Activated CD4-positive, alpha-beta T cell treated with anti-CD3 and anti-CD28 coated beads, Interleukin-2, amount 10 ng/mL, durations not matched to agents 7 days and 5 days (primary cell): Measurements from ENCODE around the gene SGTB. TPM values are rescaled to one million over a fixed set of nuclear protein-coding genes. Genes with fewer than 3 reads are reported as not detected.
"Not testable (repeated sequence)": the region's sequence is repeated elsewhere in the genome, so short reads cannot be mapped to it uniquely, and the experiment has no call there.

Experiments
- CTCF ChIA-PET: fragments of 350-600 bp; sonication (Branson Sonifier 250); formaldehyde crosslinking; loops from one replicate; lab custom pipeline; 2021; ENCODE audit warnings: antibody characterized with exemption; lab: Charles Lee
- POLR2A ChIA-PET: fragments of 350-600 bp; sonication (Branson Sonifier 250); formaldehyde crosslinking; loops from one replicate; lab custom pipeline; 2021; ENCODE audit warnings: antibody characterized with exemption; lab: Charles Lee
- DNase-seq: peaks from one replicate; pipeline ENCODE4 v3.0.0-alpha.2; 2020
- H3K27ac Mint-ChIP-seq: one replicate; pipeline ENCODE4 v1.8.0; 2021; ENCODE audit warnings: mild to moderate bottlenecking, moderate library complexity, mixed read lengths
- H3K27me3 Mint-ChIP-seq: one replicate; pipeline ENCODE4 v1.8.0; 2021; ENCODE audit warnings: mixed read lengths
- H3K36me3 Mint-ChIP-seq: one replicate; pipeline ENCODE4 v1.8.0; 2021; ENCODE audit warnings: low read depth, mixed read lengths
- H3K4me1 Mint-ChIP-seq: one replicate; pipeline ENCODE4 v1.8.0; 2021; ENCODE audit warnings: mixed read lengths
- H3K4me3 Mint-ChIP-seq: one replicate; pipeline ENCODE4 v1.8.0; 2021; ENCODE audit warnings: mild to moderate bottlenecking, moderate library complexity, mixed read lengths
- H3K9me3 Mint-ChIP-seq: one replicate; pipeline ENCODE4 v1.8.0; 2021; ENCODE audit warnings: mixed read lengths
- total RNA-seq, 2 experiments: library from RNA; stranded (reverse); gene quantifications; one replicate each; pipeline ENCODE4 v1.2.3, GENCODE V29; 2021

Gene SGTB
- total RNA-seq, 2 experiments from 2014 or later = 18.4 to 20.1 TPM

DNA sequence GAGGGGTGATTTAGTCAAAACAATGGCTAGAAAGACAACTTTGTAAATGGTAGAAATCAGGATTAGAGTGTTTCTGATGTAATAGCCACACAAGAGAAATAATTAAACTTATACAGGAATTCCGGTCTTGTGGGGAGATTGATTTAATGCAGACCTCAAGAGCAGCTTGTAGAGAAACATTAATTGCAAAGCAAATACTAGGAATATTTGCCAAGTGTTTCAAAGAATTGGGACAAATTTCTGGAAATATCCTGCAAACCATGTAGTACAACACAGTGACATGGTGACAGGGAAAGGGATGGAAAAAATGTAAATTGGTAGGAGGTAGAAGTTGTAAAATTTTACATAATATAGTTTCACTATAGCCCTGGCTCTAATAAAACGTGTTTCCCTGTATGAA, 29.0 kb upstream of the SGTB start:
- H3K27ac Mint-ChIP-seq = no peak overlapping the region
- H3K36me3 Mint-ChIP-seq = peaks cover 2% of the 10 kb centered on the region
- no peak overlapping the region for H3K4me3 Mint-ChIP-seq
- peaks cover 2% of the 10 kb centered on the region for H3K9me3 Mint-ChIP-seq
- CTCF ChIA-PET = interaction anchor here (1.7 kb wide), 1 partner anchor 11 kb away, joined by 3 read pairs; no protein-coding TSS in a partner anchor
- H3K27me3 Mint-ChIP-seq = no peaks in the 10 kb centered on the region
- POLR2A ChIA-PET = no interaction called here
- H3K4me1 Mint-ChIP-seq = no peaks in the 10 kb centered on the region
- DNase-seq = no peak

DNA sequence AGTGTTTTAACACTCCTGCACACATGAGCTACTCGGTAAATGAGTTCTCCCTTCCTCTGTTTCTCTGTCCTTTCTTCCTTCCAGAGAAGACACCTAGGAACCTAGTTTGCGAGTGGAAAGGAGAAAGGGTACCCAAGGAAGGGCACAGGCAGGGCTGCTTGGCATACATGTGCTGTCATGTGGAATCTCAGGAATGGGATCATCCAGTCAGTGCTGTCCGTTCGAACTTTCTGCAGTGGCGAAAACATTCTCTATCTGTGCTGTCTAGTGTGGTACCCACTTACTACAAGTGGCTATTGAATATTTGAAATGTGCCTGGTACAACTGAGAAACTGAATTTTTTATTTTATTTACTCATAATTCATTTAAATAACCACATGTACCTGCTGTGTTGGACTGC, 28.0 kb upstream of the SGTB start:
- POLR2A ChIA-PET = no interaction called here
- CTCF ChIA-PET = interaction anchor here (1.7 kb wide), 1 partner anchor 12 kb away, joined by 3 read pairs; no protein-coding TSS in a partner anchor
- Mint-ChIP-seq H3K27ac (no peak overlapping the region), H3K4me3 (no peak overlapping the region), H3K9me3 (peaks cover 2% of the 10 kb centered on the region), H3K36me3 (peaks cover 2% of the 10 kb centered on the region), H3K4me1 (no peaks in the 10 kb centered on the region), H3K27me3 (no peaks in the 10 kb centered on the region)
- no peak for DNase-seq

DNA sequence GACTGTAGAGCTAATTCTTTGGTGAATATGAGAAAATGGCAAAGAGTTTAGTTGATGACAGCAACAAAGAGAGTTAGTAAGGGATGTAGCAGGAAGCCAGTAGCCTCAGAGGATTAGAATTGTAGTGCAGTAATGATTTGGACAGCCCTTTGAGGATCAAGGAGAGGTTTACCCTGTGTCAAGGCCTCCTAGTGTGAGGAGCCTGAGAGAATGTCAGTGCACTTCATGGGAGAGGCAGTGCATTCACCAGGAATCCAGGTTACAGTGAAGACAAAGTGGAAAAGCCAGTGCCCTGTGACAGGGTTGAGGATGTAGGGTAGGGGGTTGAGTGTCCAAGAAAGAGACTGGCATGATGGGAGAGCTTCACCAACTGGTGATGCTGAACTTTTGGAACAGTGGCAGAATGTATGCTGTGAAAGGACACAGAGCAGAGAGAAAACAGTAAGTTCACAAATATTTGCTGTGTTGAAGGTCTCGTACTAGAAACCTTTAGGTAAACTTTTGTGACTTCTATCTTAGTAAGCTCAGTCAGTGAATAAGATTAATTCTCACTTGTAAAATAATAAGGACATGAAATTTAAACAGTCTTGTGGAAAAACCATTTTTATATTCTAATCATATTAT, 27.4 kb upstream of the SGTB start:
- no peak for DNase-seq
- no peak overlapping the region for H3K27ac Mint-ChIP-seq
- H3K4me3 Mint-ChIP-seq = no peak overlapping the region
- no peaks in the 10 kb centered on the region for H3K4me1 Mint-ChIP-seq
- H3K27me3 Mint-ChIP-seq = no peaks in the 10 kb centered on the region
- POLR2A ChIA-PET = no interaction called here
- H3K9me3 Mint-ChIP-seq = peaks cover 2% of the 10 kb centered on the region
- CTCF ChIA-PET = interaction anchor here (0.7 to 1.7 kb wide), 2 partner anchors 12 to 29 kb away, joined by 3 read pairs; no protein-coding TSS in a partner anchor
- peaks cover 2% of the 10 kb centered on the region for H3K36me3 Mint-ChIP-seq

DNA sequence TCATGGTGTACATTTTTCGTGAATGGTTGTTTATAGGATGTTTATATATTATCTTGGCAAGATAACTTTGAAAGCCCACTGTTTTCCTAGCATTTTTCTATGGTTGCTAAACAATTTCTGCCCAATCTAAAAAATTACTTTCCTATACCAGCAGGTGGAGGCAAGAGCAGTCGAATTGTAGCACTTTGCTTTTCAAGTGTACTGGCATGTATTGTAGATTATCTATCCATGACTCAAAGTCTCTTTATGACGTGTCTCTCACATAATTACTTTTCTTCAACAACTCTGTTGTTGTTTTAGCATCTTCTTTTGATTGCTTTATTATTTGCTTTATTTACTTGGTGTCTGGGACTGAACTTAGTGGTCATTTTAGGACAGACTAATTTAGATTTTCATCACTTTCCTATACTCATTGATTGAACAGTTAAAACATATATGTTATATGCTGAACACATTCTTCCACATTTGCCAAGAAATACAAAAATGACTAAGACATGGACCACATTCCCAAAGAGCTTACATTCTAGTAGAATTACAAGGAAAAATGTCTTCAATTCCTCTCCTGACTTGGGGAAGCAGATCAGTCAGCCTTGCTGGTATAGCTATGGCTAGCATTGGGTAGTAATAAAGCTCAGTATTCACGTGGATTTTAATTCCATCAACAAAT, 20.8 kb upstream of the SGTB start:
- no peak overlapping the region for H3K4me3 Mint-ChIP-seq
- H3K9me3 Mint-ChIP-seq = no peaks in the 10 kb centered on the region
- H3K27me3 Mint-ChIP-seq = no peaks in the 10 kb centered on the region
- ChIA-PET POLR2A (interaction anchor here (0.6 kb wide), 1 partner anchor 200 kb away, joined by 3 read pairs; no protein-coding TSS in a partner anchor), CTCF (interaction anchor here (0.6 to 0.7 kb wide), 2 partner anchors 23 to 101 kb away, joined by 3 read pairs; no protein-coding TSS in a partner anchor)
- H3K36me3 Mint-ChIP-seq = peaks cover 2% of the 10 kb centered on the region
- DNase-seq = peak; percentile 34
- peaks cover 12% of the 10 kb centered on the region for H3K4me1 Mint-ChIP-seq
- no peak overlapping the region for H3K27ac Mint-ChIP-seq

DNA sequence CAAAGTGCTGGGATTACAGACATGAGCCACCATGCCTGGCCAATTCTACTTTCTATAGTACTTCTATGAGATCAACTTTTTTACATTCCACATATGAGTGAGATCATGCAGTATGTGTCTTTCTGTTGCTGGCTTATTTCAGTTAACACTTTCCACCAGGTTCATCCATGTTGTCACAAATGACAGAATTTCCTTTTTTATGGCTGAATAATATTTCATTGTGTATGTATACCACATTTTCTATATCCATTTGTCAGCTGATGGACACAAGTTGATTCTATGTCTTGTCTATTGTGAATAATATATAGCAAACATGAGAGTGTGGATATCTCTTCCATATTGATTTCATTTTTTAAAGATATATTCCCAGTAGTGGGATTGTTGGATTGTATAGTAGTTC, 17.3 kb upstream of the SGTB start:
- H3K9me3 Mint-ChIP-seq = no peaks in the 10 kb centered on the region
- no peak overlapping the region for H3K27ac Mint-ChIP-seq
- H3K4me3 Mint-ChIP-seq = no peak overlapping the region
- H3K36me3 Mint-ChIP-seq = no peaks in the 10 kb centered on the region
- H3K27me3 Mint-ChIP-seq = no peaks in the 10 kb centered on the region
- ChIA-PET CTCF (interaction anchor here (1.7 kb wide), 1 partner anchor 17 kb away, joined by 5 read pairs; the partner anchor contains the start of genes NLN and SGTB), POLR2A (no interaction called here)
- peaks cover 17% of the 10 kb centered on the region for H3K4me1 Mint-ChIP-seq
- DNase-seq = no peak

DNA sequence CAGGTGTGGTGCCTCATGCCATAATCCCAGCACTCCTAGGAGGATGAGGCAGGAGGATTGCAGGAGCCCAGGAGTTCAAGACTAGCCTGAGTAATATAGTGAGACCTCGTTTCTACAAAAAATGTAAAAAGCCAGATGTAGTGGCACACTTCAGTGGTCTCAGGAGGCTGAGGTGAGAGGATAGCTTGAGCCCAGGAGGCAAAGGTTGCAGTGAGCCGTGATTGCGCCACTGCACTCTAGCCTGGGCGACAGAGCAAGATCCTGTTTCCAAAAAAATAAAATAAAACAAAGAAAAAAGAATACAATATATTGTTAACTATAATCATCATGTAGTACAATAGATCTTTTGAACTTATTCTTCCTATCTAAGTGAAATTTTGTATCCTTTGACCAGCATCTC, 16.4 kb upstream of the SGTB start:
- Mint-ChIP-seq H3K9me3 (no peaks in the 10 kb centered on the region), H3K4me3 (no peak overlapping the region), H3K27ac (no peak overlapping the region), H3K36me3 (no peaks in the 10 kb centered on the region), H3K27me3 (no peaks in the 10 kb centered on the region), H3K4me1 (peaks cover 18% of the 10 kb centered on the region)
- POLR2A ChIA-PET = no interaction called here
- CTCF ChIA-PET = interaction anchor here (1.7 kb wide), 1 partner anchor 16 kb away, joined by 5 read pairs; the partner anchor contains the start of genes NLN and SGTB
- DNase-seq = no peak

DNA sequence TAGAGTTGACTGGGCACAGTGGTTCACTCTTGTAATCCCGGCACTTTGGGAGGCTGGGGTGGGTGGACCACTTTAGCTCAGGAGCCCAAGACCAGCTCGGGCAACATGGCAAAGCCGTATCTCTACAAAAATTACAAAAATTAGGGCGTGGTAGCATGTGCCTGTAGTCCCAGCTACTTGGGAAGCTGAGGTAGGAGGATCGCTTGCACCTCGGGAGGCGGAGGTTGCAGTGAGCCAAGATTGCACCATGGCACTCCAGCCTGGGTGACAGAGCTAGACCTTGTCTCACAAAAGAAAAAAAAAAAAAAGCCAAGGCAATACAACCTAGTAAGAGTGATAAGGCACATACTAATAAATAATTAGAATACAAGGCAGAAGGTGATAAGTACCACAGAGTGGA, 15.9 kb upstream of the SGTB start:
- Mint-ChIP-seq H3K36me3 (no peaks in the 10 kb centered on the region), H3K4me1 (peaks cover 16% of the 10 kb centered on the region), H3K27ac (no peak overlapping the region), H3K27me3 (no peaks in the 10 kb centered on the region), H3K9me3 (no peaks in the 10 kb centered on the region), H3K4me3 (no peak overlapping the region)
- POLR2A ChIA-PET = no interaction called here
- no peak for DNase-seq
- CTCF ChIA-PET = interaction anchor here (1.7 kb wide), 1 partner anchor 16 kb away, joined by 5 read pairs; the partner anchor contains the start of genes NLN and SGTB

DNA sequence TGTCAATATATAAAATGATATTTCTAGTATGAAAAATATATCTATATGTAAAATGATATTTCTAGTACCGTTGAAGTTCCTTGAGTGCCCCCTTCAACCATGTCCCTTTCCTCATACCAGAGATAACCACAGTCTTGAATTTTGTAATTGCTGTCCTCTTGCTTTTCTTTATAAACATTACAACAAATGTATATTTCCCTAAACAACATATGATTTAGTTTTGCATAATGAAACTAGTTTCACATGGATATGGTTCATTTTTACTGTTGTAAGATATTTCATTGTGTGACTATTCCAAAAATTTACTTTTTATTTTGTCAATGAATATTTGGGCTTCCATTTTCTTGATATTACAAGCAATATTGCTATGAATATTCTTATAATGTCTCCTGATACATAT, 14.1 kb upstream of the SGTB start:
- Mint-ChIP-seq H3K36me3 (peaks cover 3% of the 10 kb centered on the region), H3K27me3 (no peaks in the 10 kb centered on the region), H3K9me3 (no peaks in the 10 kb centered on the region), H3K27ac (no peak overlapping the region), H3K4me1 (peaks cover 11% of the 10 kb centered on the region), H3K4me3 (no peak overlapping the region)
- no peak for DNase-seq
- ChIA-PET POLR2A (no interaction called here), CTCF (interaction anchor here (1.3 kb wide), 1 partner anchor 11 kb away, joined by 3 read pairs; no protein-coding TSS in a partner anchor)

DNA sequence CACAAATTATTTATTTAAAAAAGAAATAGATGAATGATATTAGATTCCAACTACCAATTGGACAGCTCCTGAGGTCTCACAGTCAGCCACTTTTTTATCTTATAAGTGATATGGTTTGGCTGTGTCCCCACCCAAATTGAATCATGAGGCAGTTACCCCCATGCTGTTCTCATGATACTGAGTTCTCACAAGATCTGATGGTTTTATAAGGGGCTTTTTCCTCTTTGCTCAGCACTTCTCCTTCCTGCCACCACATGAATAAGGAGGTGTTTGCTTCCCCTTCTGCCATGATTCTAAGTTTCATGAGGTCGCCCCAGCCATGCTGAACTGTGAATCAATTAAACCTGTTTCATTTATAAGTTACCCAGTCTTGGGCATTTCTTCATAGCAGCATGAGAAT, 13.0 kb upstream of the SGTB start:
- DNase-seq = no peak
- Mint-ChIP-seq H3K4me1 (peaks cover 5% of the 10 kb centered on the region), H3K4me3 (no peak overlapping the region), H3K27me3 (no peaks in the 10 kb centered on the region), H3K9me3 (no peaks in the 10 kb centered on the region), H3K36me3 (peaks cover 3% of the 10 kb centered on the region), H3K27ac (no peak overlapping the region)
- ChIA-PET POLR2A (no interaction called here), CTCF (no interaction called here)

DNA sequence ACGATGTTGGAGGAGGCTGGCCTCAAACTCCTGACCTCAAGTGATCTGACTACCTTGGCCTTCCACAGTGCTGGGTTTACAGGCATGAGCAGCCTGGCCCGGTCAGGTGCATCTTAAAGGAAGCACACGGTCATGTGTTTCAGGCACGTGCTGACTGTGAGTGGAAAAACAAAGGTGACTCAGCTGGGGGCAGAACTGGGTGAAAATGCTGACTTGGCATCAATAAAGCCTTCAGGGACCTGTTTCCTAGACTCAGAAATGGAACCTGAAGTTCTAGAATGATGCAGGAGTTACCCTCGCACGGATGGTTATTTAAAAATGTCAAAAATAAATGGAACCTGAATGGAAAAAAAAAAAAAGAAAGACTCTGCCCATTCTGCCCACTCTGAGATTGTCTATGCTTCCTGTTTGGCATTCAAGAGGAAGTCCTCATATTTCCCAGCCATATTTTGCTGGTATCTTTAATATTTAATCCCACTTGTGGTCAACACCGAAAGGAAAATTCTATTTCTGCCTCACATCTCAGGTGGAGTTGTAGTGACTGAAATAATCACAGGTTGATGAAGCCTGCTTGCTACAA, 12.4 kb upstream of the SGTB start:
- DNase-seq, H3K4me3 Mint-ChIP-seq, H3K27ac Mint-ChIP-seq, H3K27me3 Mint-ChIP-seq, CTCF ChIA-PET, POLR2A ChIA-PET, H3K36me3 Mint-ChIP-seq, H3K9me3 Mint-ChIP-seq, H3K4me1 Mint-ChIP-seq: not testable (repeated sequence)

DNA sequence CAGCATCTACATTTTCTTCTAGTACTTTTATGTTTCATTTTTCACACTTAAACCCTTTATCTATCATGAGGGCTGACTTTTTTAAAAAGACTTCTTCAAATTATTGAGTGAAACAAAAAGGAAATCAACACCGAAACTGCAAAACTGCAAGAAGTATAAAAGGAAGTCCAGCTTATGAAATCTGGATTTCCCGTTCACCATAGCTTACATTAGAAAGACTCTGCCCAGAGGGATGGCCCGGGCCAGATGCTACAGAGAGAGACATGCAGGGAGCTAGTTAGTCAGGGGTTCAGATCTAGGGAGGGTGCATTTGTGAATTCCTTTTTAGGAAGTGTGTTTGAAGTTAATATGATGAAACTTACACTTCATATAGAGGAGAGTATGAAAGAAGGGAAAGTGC, 10.1 kb upstream of the SGTB start:
- H3K9me3 Mint-ChIP-seq, CTCF ChIA-PET, H3K27ac Mint-ChIP-seq, H3K4me3 Mint-ChIP-seq, DNase-seq, H3K4me1 Mint-ChIP-seq, H3K27me3 Mint-ChIP-seq, POLR2A ChIA-PET, H3K36me3 Mint-ChIP-seq: not testable (repeated sequence)

DNA sequence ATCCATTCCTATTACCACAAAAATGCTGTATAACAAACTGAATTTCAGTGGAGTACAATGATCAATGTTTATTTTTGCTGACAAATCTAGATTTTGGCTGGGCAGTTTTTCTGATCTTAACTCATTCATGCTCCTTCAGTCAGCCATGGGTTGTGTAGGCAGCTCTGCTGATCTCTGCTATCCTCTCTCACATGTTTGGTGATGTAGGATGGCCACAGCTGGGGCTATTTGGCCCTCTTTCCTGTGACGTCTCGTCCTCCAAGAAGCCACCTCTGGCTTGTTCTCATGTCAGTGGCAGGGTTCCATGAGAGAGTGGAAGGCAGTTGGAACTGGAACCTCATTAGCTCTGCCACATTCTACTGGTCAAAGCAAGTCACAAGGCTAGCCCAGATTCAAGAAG, 9.0 kb upstream of the SGTB start:
- Mint-ChIP-seq H3K27me3 (no peaks in the 10 kb centered on the region), H3K4me1 (peaks cover 5% of the 10 kb centered on the region), H3K27ac (no peak overlapping the region), H3K4me3 (no peak overlapping the region), H3K36me3 (peaks cover 3% of the 10 kb centered on the region), H3K9me3 (no peaks in the 10 kb centered on the region)
- CTCF ChIA-PET = interaction anchor here (0.5 kb wide), 1 partner anchor 654 kb away, joined by 3 read pairs; no protein-coding TSS in a partner anchor
- POLR2A ChIA-PET = interaction anchor here (0.6 kb wide), 1 partner anchor 26 kb away, joined by 3 read pairs; no protein-coding TSS in a partner anchor
- DNase-seq = no peak

DNA sequence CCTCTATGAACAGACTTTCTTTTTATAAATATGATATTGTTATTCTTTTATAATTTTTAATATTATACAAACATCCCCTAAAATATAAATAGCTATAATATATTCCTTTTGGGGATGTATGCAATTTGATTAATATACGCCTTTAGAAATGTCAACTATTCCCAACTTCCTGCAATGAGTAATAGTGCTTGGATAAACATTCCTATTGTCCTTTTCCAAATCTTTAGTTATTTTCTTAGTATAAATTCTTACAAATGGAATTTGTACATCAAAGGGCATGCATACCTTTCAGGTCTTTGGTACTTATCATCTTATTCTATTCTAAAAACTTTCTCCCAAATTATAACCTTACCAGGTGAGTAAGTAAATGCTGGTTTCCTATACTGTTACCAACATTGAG, 6.3 kb upstream of the SGTB start:
- H3K4me1 Mint-ChIP-seq = peaks cover 9% of the 10 kb centered on the region
- H3K36me3 Mint-ChIP-seq = peaks cover 3% of the 10 kb centered on the region
- H3K9me3 Mint-ChIP-seq = no peaks in the 10 kb centered on the region
- ChIA-PET POLR2A (no interaction called here), CTCF (interaction anchor here (0.9 kb wide), 1 partner anchor 8 kb away, joined by 3 read pairs; no protein-coding TSS in a partner anchor)
- no peak for DNase-seq
- no peak overlapping the region for H3K27ac Mint-ChIP-seq
- no peak overlapping the region for H3K4me3 Mint-ChIP-seq
- H3K27me3 Mint-ChIP-seq = no peaks in the 10 kb centered on the region
